ENCODE results near the gene CSTF1.

DNA sequence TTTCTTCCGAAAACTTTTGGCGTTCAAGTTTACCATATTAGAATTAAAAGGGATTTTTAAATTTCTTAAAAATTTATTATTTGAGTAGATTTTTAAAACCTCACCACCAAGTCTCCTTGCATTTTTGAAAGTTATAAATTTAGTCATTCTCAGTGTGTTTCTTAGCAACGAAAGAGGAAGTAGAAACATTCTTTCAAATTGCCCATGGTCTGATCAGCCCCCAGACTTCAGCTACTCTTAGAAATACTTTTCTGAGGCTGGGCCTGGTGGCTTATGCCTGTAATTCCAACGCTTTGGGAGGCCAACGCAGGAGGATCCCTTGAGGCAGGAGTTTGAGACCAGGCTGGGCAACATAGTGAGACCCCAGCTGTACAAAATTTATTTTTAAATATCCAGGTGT is 60.9 kb downstream of the CSTF1 start:
- TF ChIP-seq, protein P1, sequence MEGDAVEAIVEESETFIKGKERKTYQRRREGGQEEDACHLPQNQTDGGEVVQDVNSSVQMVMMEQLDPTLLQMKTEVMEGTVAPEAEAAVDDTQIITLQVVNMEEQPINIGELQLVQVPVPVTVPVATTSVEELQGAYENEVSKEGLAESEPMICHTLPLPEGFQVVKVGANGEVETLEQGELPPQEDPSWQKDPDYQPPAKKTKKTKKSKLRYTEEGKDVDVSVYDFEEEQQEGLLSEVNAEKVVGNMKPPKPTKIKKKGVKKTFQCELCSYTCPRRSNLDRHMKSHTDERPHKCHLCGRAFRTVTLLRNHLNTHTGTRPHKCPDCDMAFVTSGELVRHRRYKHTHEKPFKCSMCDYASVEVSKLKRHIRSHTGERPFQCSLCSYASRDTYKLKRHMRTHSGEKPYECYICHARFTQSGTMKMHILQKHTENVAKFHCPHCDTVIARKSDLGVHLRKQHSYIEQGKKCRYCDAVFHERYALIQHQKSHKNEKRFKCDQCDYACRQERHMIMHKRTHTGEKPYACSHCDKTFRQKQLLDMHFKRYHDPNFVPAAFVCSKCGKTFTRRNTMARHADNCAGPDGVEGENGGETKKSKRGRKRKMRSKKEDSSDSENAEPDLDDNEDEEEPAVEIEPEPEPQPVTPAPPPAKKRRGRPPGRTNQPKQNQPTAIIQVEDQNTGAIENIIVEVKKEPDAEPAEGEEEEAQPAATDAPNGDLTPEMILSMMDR (conservative IDR thresholded peaks at IDR 0.05; ENCODE audit: low read depth, low read length), result no peak
- TF ChIP-seq POLR2A (IDR thresholded peaks at IDR 0.05; ENCODE audit: low read depth, low read length), result no peak
- no peak for TF ChIP-seq CEBPB (IDR thresholded peaks at IDR 0.05; ENCODE audit: low read depth, low read length)
- TF ChIP-seq SMC3 (IDR thresholded peaks at IDR 0.05; ENCODE audit: low read depth, low read length), result no peak
- TF ChIP-seq MXI1 (IDR thresholded peaks at IDR 0.05; ENCODE audit: borderline replicate concordance, low read depth, low read length), result no peak
- TF ChIP-seq MAZ (IDR thresholded peaks at IDR 0.05; ENCODE audit: borderline replicate concordance, low read depth, low read length), result no peak
- TF ChIP-seq RFX5 (IDR thresholded peaks at IDR 0.05; ENCODE audit: low read depth, low read length), result no peak
- no peak for TF ChIP-seq RAD21 (IDR thresholded peaks at IDR 0.05; ENCODE audit: low read length)
- TF ChIP-seq, protein P2, sequence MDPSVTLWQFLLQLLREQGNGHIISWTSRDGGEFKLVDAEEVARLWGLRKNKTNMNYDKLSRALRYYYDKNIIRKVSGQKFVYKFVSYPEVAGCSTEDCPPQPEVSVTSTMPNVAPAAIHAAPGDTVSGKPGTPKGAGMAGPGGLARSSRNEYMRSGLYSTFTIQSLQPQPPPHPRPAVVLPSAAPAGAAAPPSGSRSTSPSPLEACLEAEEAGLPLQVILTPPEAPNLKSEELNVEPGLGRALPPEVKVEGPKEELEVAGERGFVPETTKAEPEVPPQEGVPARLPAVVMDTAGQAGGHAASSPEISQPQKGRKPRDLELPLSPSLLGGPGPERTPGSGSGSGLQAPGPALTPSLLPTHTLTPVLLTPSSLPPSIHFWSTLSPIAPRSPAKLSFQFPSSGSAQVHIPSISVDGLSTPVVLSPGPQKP (IDR thresholded peaks at IDR 0.05; ENCODE audit: borderline replicate concordance, low read depth, low read length), result no peak
- TF ChIP-seq, protein P3, sequence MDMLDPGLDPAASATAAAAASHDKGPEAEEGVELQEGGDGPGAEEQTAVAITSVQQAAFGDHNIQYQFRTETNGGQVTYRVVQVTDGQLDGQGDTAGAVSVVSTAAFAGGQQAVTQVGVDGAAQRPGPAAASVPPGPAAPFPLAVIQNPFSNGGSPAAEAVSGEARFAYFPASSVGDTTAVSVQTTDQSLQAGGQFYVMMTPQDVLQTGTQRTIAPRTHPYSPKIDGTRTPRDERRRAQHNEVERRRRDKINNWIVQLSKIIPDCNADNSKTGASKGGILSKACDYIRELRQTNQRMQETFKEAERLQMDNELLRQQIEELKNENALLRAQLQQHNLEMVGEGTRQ (IDR thresholded peaks at IDR 0.05; ENCODE audit: low read depth, low read length), result no peak
- TF ChIP-seq BHLHE40 (IDR thresholded peaks at IDR 0.05; ENCODE audit: low read depth, low read length), result no peak
